Neural crest cell (in vitro differentiated cells): ENCODE results near the gene PPP1R36. TPM values are rescaled to one million over a fixed set of nuclear protein-coding genes. Genes with fewer than 3 reads are reported as not detected.

ENCODE experiments used
- DNase-seq: peaks from one replicate; pipeline ENCODE4 v3.0.0; 2021; ENCODE audit warnings: low read depth, mixed read lengths, low spot score
- H3K27ac Mint-ChIP-seq: one replicate; pipeline ENCODE4 v1.8.0; 2021; ENCODE audit warnings: mild to moderate bottlenecking, mixed read lengths; ENCODE audit not compliant: unreplicated experiment
- H3K27me3 Mint-ChIP-seq: 2 replicates; pipeline ENCODE4 v1.8.0; 2021; ENCODE audit warnings: low read depth, mild to moderate bottlenecking, mixed read lengths
- H3K36me3 Mint-ChIP-seq: 2 replicates; pipeline ENCODE4 v1.8.0; 2021; ENCODE audit warnings: low read depth, mild to moderate bottlenecking, mixed read lengths
- H3K4me1 Mint-ChIP-seq: 2 replicates; pipeline ENCODE4 v1.8.0; 2021; ENCODE audit warnings: mixed read lengths
- H3K4me3 Mint-ChIP-seq: one replicate; pipeline ENCODE4 v1.8.0; 2021; ENCODE audit warnings: mild to moderate bottlenecking, mixed read lengths
- H3K9me3 Mint-ChIP-seq: 2 replicates; pipeline ENCODE4 v1.8.0; 2021; ENCODE audit warnings: mixed read lengths
- total RNA-seq: library from RNA; stranded (reverse); gene quantifications from 2 replicates; pipeline ENCODE4 v1.2.1, GENCODE V29; 2021
- TF ChIP-seq, protein P1 (sequence below): fragments of 200-600 bp; sonication (generic); conservative IDR thresholded peaks from 2 replicates; pipeline ENCODE4 v1.5.0; 2021; ENCODE audit warnings: antibody characterized with exemption, mild to moderate bottlenecking

PPP1R36 gene
- total RNA-seq, 1 donor from 2014 or later = 0.33 TPM

DNA sequence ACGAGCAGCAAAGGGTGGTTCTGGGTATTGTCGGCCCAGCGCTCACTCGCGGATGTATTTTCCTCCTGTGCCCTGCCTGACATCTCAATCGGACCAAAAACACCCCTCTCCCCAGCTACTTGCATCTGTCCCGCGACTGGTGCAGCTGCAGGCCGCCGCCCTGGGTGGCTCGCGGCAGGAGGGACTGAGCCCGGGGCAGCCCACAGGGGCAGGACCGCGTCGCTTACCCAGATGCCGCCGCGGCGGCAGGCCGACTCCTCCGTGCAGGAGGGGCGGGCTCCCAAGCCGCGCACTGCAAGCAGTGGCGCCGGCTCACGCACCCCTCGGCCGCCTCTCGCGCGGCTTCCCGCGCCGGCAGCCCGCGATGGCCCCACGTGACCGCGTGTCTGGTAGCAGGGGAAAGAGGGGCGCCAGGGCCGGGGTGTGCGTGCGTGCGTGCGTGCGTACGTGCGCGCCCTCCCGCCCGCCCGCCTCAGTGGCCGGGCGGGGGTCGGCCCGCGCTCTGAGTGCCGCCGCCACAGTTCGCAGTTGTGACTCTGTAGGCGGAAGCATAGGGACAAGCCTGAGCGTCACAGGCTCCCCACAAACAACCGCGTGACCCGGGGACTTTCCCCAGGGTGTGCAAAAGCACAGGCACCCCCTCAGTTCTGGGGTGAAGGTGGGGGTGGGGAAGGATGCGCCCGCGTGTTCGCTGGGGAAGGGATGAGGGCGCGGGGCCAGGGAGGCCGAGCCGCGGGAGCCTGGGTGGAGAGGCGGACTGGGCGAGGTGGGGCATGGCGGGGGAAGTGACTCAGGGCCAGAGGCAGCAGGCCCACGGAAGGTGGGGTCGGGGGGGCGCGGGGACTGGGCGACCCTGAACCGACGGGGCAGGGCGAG is 46.1 kb upstream of the PPP1R36 start, which contains the start of gene ZBTB25:
TSS of gene ZBTB25 (minus strand) at position 405 of the 876 bp plus-strand sequence. CDS start 13,305 bp downstream, outside the sequence.
- no peaks in the 10 kb centered on the region for H3K36me3 Mint-ChIP-seq
- H3K4me3 Mint-ChIP-seq = peak within 1 kb of the TSS; percentile 95
- TF ChIP-seq, protein P1, sequence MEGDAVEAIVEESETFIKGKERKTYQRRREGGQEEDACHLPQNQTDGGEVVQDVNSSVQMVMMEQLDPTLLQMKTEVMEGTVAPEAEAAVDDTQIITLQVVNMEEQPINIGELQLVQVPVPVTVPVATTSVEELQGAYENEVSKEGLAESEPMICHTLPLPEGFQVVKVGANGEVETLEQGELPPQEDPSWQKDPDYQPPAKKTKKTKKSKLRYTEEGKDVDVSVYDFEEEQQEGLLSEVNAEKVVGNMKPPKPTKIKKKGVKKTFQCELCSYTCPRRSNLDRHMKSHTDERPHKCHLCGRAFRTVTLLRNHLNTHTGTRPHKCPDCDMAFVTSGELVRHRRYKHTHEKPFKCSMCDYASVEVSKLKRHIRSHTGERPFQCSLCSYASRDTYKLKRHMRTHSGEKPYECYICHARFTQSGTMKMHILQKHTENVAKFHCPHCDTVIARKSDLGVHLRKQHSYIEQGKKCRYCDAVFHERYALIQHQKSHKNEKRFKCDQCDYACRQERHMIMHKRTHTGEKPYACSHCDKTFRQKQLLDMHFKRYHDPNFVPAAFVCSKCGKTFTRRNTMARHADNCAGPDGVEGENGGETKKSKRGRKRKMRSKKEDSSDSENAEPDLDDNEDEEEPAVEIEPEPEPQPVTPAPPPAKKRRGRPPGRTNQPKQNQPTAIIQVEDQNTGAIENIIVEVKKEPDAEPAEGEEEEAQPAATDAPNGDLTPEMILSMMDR = no peak
- H3K9me3 Mint-ChIP-seq = no peaks in the 10 kb centered on the region
- H3K27ac Mint-ChIP-seq = peak within 1 kb of the TSS; percentile 99
- DNase-seq = peak; percentile 80
- H3K27me3 Mint-ChIP-seq = no peaks in the 10 kb centered on the region
- H3K4me1 Mint-ChIP-seq = peaks cover 52% of the 10 kb centered on the region

DNA sequence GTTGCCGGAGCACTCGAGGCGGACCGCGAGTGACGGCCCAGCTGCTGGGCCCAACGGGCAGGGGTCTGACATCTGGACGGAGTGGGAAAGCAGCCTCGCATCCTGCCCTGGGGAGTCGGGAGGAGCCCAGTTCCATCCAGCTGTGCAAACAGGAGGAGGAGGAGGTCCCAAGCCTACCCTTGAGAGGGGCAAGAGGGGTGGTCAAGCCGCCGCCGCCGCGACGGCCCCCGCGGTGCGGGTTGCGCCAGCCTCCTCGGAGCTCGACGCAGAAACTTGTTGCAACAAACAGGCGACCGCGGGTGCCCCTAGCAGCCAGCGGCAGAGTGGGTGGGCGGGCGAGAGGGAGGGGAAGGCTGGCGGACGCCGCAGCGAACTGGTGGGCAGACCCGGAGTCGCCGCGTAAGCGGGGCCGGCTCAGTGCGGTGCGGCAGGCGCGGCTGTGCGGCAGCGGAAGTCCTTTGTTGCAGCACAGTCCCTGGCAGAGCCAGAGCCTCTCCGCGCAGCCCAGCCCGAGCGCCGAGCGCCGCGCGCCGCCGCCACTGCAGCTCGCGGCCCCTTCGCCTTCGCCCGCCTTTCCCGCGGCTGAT is 45.4 kb upstream of the PPP1R36 start, which contains the start of gene ZBTB1:
TSS of gene ZBTB1 (plus strand) at position 461 of the 587 bp plus-strand sequence. CDS start 16,735 bp downstream, outside the sequence.
- Mint-ChIP-seq H3K9me3 (no peaks in the 10 kb centered on the region), H3K4me1 (peaks cover 59% of the 10 kb centered on the region), H3K27ac (peak within 1 kb of the TSS; percentile 99), H3K27me3 (no peaks in the 10 kb centered on the region), H3K36me3 (no peaks in the 10 kb centered on the region), H3K4me3 (peak within 1 kb of the TSS; percentile 95)
- TF ChIP-seq, protein P1 = no peak
- peak; percentile 70 for DNase-seq

DNA sequence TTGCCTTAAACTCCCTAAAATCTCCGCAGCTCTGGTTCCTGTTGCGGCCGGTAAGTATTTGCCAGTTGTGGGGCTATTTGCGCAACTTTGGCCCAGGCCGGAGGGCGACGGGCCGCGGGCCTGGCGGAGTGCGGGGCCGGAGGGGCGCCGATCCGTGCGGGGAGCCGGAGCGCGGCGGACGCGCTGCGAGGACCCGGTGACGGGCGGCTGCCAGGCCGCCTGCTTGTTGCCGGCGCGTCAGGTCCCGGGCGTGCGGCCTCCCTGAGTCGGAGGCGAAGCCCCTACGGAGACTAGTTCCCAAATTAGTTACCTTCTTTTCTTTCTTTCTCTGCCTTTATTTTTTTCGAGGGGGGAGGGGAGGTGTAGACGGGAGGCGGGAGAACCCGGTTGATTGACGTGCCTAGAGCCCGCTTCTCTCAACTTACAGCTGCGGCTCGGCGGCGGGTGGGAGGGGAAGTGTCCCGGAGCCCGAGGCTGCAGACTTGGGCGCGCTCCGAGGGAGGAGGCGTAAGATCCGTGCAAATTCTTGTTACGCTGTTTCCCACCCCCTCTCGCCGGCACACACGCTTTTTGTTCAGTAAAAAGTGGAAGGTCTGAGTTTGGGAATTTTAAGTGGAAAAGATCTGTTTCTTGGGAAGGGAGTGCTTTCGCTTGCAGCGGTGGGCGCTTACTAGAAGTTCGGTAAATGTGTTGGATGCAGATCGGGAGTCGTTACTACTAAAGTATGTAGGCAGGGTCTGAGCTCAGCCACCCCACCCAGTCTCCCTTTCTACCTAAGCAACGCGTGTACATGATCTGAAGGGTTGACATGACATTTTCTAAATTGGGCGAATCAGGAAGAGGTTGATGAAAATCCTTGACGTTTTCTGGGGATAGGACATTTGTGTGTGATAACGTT is 44.6 kb upstream of the PPP1R36 start:
- no peaks in the 10 kb centered on the region for H3K9me3 Mint-ChIP-seq
- H3K27ac Mint-ChIP-seq = peak overlapping the region; percentile 97
- no peaks in the 10 kb centered on the region for H3K36me3 Mint-ChIP-seq
- peak; percentile 64 for DNase-seq
- H3K27me3 Mint-ChIP-seq = no peaks in the 10 kb centered on the region
- H3K4me1 Mint-ChIP-seq = peaks cover 63% of the 10 kb centered on the region
- peak overlapping the region; percentile 95 for H3K4me3 Mint-ChIP-seq
- TF ChIP-seq, protein P1 = no peak

DNA sequence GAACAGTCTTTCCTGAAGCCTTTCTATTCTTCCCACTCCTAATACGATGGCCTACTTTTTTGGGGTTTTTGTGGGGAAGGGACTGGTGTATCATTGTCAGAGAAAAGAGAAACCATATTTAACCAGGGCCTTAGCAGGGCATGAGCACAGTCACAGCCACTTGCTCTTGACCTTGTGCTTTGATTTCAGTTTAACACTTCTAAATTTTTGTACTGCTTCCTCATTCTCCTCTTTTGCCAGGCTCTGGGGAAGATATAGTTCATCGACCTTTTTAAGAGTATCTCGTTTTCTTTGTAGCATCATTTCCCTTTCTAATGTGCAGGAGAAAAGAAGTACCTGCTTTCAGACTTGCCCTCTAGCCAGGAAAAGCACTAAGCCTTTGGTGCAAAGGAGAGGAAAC is 43.0 kb upstream of the PPP1R36 start:
- H3K9me3 Mint-ChIP-seq = no peaks in the 10 kb centered on the region
- no peak for DNase-seq
- no peaks in the 10 kb centered on the region for H3K36me3 Mint-ChIP-seq
- peaks cover 70% of the 10 kb centered on the region for H3K4me1 Mint-ChIP-seq
- H3K27ac Mint-ChIP-seq = no peak overlapping the region
- H3K27me3 Mint-ChIP-seq = no peaks in the 10 kb centered on the region
- peak overlapping the region; percentile 90 for H3K4me3 Mint-ChIP-seq
- TF ChIP-seq, protein P1 = no peak
